GM23338 (cell line): ENCODE results near the gene SFRP5. TPM values are rescaled to one million over a fixed set of nuclear protein-coding genes. Genes with fewer than 3 reads are reported as not detected.

Source experiments
- ATAC-seq: fragments of 200-7000 bp; cut with Tn5 transposase; 3 replicates; pipeline ENCODE4 v1.9.1; 2020
- DNase-seq: peaks from one replicate; pipeline ENCODE4 v3.0.0-alpha.2; 2015; ENCODE audit warnings: low spot score
- H2AFZ ChIP-seq: fragments of 200-600 bp; sonication (generic); 2 replicates; pipeline ENCODE4 v1.8.0; 2016; ENCODE audit warnings: antibody characterized with exemption, mild to moderate bottlenecking, moderate library complexity
- H3F3A ChIP-seq: fragments of 200-600 bp; sonication (generic); replicated peaks from 2 replicates; pipeline ENCODE4 v1.8.0; 2017; ENCODE audit warnings: antibody characterized with exemption, mixed run types, low read depth
- H3K27ac ChIP-seq: fragments of 200-600 bp; sonication (generic); 2 replicates; pipeline ENCODE4 v1.6.1; 2016; ENCODE audit warnings: low read depth
- H3K27me3 ChIP-seq: fragments of 200-600 bp; sonication (generic); 2 replicates; pipeline ENCODE4 v1.8.0; 2016; ENCODE audit warnings: mild to moderate bottlenecking, mixed run types, moderate library complexity; ENCODE audit not compliant: insufficient read depth
- H3K36me3 ChIP-seq: fragments of 200-600 bp; sonication (generic); 2 replicates; pipeline ENCODE4 v1.8.0; 2016; ENCODE audit warnings: mild to moderate bottlenecking; ENCODE audit not compliant: insufficient read depth
- H3K4me1 ChIP-seq: fragments of 200-600 bp; sonication (generic); 2 replicates; pipeline ENCODE4 v1.8.0; 2016; ENCODE audit warnings: mild to moderate bottlenecking, moderate library complexity; ENCODE audit not compliant: insufficient read depth
- H3K4me2 ChIP-seq: fragments of 200-600 bp; sonication (generic); 2 replicates; pipeline ENCODE4 v1.7.1; 2017; ENCODE audit warnings: mixed run types
- H3K4me3 ChIP-seq: fragments of 200-600 bp; sonication (generic); 2 replicates; pipeline ENCODE4 v1.6.1; 2016; ENCODE audit warnings: mixed run types
- H3K79me2 ChIP-seq: fragments of 200-600 bp; sonication (generic); replicated peaks from 2 replicates; pipeline ENCODE4 v1.8.0; 2017; ENCODE audit warnings: mild to moderate bottlenecking; ENCODE audit not compliant: insufficient read depth
- H3K9me2 ChIP-seq: fragments of 200-600 bp; sonication (generic); 2 replicates; pipeline ENCODE4 v1.8.0; 2017; ENCODE audit not compliant: insufficient read depth
- H4K20me1 ChIP-seq: fragments of 200-600 bp; sonication (generic); replicated peaks from 2 replicates; pipeline ENCODE4 v1.8.0; 2017; ENCODE audit warnings: mild to moderate bottlenecking; ENCODE audit not compliant: insufficient read depth
- H3K27ac Mint-ChIP-seq: 2 replicates; pipeline ENCODE4 v1.8.0; 2020; ENCODE audit warnings: inconsistent platforms, mild to moderate bottlenecking, moderate library complexity, mixed read lengths
- H3K27me3 Mint-ChIP-seq: 3 replicates; pipeline ENCODE4 v1.8.0; 2022; ENCODE audit warnings: low read depth, mild to moderate bottlenecking, moderate library complexity, mixed read lengths, inconsistent platforms; ENCODE audit not compliant: insufficient read depth, poor library complexity
- H3K36me3 Mint-ChIP-seq: 3 replicates; pipeline ENCODE4 v1.8.0; 2021; ENCODE audit warnings: low read depth, mild to moderate bottlenecking, inconsistent platforms, moderate library complexity, mixed read lengths
- H3K4me1 Mint-ChIP-seq: 3 replicates; pipeline ENCODE4 v1.8.0; 2020; ENCODE audit warnings: mild to moderate bottlenecking, inconsistent platforms, mixed read lengths
- H3K4me3 Mint-ChIP-seq: 3 replicates; pipeline ENCODE4 v1.8.0; 2021; ENCODE audit warnings: moderate library complexity, mild to moderate bottlenecking, inconsistent platforms, mixed read lengths
- H3K9me3 Mint-ChIP-seq: 3 replicates; pipeline ENCODE4 v1.8.0; 2020; ENCODE audit warnings: moderate library complexity, mild to moderate bottlenecking, inconsistent platforms, mixed read lengths
- CTCF ChIP-seq, 2 experiments: fragments of 200-600 bp in 1 of 2; sonication (generic) in 1 of 2; conservative IDR thresholded peaks; 2 replicates each; pipeline versions ENCODE4 v1.5.1 to v1.6.1; 2016 to 2017; ENCODE audit warnings: antibody characterized with exemption in 2 of 2, low read depth in 2 of 2, mild to moderate bottlenecking in 2 of 2, moderate library complexity in 1 of 2
- EZH2 ChIP-seq: fragments of 200-600 bp; sonication (generic); IDR thresholded peaks from one replicate; pipeline ENCODE4 v1.8.0; 2017; ENCODE audit warnings: antibody characterized with exemption, mild to moderate bottlenecking, low read depth; ENCODE audit not compliant: unreplicated experiment
- EZH2phosphoT487 ChIP-seq: fragments of 200-600 bp; sonication (generic); IDR thresholded peaks from one replicate; pipeline ENCODE4 v1.8.1; 2018; ENCODE audit warnings: antibody characterized with exemption; ENCODE audit not compliant: unreplicated experiment
- JUNB ChIP-seq: IDR thresholded peaks from one replicate; pipeline ENCODE4 v1.6.1; 2016; ENCODE audit warnings: antibody characterized with exemption; ENCODE audit not compliant: unreplicated experiment
- POLR2AphosphoS5 ChIP-seq: IDR thresholded peaks from 2 replicates; pipeline ENCODE4 v1.6.1; 2016; ENCODE audit warnings: antibody characterized with exemption, low read depth
- REST ChIP-seq: IDR thresholded peaks from one replicate; pipeline ENCODE4 v1.6.1; 2018; ENCODE audit warnings: antibody characterized with exemption; ENCODE audit not compliant: unreplicated experiment
- ZNF114 ChIP-seq: fragments of 250-450 bp; sonication (Bioruptor Pico); IDR thresholded peaks from 2 replicates; pipeline ENCODE4 v1.5.0; 2020; ENCODE audit warnings: mild to moderate bottlenecking, moderate library complexity
- ZNF331 ChIP-seq: fragments of 250-450 bp; sonication (Bioruptor Pico); IDR thresholded peaks from 2 replicates; pipeline ENCODE4 v1.5.0; 2020; ENCODE audit warnings: low read depth, mild to moderate bottlenecking, moderate library complexity
- polyA plus RNA-seq: library from polyadenylated mRNA; unstranded; fragments of >200 nt; fragmentation: Nextera tagmentation; extraction: Ambion mirVana; gene quantifications from 2 replicates; pipeline ENCODE4 v1.2.1, GENCODE V29; 2016
- total RNA-seq: library from RNA; depleted of rRNA; stranded (reverse); fragments of >200 nt; shearing (Covaris generic); gene quantifications from 2 replicates; pipeline ENCODE4 v1.2.3, GENCODE V29; 2014
- TF ChIP-seq, protein P1 (sequence below): fragments of 250-450 bp; sonication (Bioruptor Pico); IDR thresholded peaks from 2 replicates; pipeline ENCODE4 v1.5.0; 2020; ENCODE audit warnings: mild to moderate bottlenecking, moderate library complexity

SFRP5 gene
- total and polyA plus RNA-seq, 2 experiments from 2014 or later = 2.4 to 3.5 TPM

GRCh38 chr10:97785231-97785630 lies 13.4 kb upstream of the SFRP5 start (continued):
- TF ChIP-seq, protein P1, sequence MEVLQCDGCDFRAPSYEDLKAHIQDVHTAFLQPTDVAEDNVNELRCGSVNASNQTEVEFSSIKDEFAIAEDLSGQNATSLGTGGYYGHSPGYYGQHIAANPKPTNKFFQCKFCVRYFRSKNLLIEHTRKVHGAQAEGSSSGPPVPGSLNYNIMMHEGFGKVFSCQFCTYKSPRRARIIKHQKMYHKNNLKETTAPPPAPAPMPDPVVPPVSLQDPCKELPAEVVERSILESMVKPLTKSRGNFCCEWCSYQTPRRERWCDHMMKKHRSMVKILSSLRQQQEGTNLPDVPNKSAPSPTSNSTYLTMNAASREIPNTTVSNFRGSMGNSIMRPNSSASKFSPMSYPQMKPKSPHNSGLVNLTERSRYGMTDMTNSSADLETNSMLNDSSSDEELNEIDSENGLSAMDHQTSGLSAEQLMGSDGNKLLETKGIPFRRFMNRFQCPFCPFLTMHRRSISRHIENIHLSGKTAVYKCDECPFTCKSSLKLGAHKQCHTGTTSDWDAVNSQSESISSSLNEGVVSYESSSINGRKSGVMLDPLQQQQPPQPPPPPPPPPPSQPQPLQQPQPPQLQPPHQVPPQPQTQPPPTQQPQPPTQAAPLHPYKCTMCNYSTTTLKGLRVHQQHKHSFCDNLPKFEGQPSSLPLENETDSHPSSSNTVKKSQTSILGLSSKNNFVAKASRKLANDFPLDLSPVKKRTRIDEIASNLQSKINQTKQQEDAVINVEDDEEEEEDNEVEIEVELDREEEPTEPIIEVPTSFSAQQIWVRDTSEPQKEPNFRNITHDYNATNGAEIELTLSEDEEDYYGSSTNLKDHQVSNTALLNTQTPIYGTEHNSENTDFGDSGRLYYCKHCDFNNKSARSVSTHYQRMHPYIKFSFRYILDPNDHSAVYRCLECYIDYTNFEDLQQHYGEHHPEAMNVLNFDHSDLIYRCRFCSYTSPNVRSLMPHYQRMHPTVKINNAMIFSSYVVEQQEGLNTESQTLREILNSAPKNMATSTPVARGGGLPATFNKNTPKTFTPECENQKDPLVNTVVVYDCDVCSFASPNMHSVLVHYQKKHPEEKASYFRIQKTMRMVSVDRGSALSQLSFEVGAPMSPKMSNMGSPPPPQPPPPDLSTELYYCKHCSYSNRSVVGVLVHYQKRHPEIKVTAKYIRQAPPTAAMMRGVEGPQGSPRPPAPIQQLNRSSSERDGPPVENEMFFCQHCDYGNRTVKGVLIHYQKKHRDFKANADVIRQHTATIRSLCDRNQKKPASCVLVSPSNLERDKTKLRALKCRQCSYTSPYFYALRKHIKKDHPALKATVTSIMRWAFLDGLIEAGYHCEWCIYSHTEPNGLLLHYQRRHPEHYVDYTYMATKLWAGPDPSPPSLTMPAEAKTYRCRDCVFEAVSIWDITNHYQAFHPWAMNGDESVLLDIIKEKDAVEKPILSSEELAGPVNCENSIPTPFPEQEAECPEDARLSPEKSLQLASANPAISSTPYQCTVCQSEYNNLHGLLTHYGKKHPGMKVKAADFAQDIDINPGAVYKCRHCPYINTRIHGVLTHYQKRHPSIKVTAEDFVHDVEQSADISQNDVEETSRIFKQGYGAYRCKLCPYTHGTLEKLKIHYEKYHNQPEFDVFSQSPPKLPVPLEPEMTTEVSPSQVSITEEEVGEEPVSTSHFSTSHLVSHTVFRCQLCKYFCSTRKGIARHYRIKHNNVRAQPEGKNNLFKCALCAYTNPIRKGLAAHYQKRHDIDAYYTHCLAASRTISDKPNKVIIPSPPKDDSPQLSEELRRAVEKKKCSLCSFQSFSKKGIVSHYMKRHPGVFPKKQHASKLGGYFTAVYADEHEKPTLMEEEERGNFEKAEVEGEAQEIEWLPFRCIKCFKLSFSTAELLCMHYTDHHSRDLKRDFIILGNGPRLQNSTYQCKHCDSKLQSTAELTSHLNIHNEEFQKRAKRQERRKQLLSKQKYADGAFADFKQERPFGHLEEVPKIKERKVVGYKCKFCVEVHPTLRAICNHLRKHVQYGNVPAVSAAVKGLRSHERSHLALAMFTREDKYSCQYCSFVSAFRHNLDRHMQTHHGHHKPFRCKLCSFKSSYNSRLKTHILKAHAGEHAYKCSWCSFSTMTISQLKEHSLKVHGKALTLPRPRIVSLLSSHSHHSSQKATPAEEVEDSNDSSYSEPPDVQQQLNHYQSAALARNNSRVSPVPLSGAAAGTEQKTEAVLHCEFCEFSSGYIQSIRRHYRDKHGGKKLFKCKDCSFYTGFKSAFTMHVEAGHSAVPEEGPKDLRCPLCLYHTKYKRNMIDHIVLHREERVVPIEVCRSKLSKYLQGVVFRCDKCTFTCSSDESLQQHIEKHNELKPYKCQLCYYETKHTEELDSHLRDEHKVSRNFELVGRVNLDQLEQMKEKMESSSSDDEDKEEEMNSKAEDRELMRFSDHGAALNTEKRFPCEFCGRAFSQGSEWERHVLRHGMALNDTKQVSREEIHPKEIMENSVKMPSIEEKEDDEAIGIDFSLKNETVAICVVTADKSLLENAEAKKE (CRISPR knock-in tag) = no peak
- no peak for TF ChIP-seq CTCF (conservative IDR thresholded peaks at IDR 0.05; ENCODE audit: low read depth in 2 of 2)
- TF ChIP-seq EZH2 = no peak
- TF ChIP-seq JUNB = no peak
- no peak for TF ChIP-seq POLR2AphosphoS5
- TF ChIP-seq ZNF114 (CRISPR knock-in tag) = no peak
- TF ChIP-seq EZH2phosphoT487 = no peak

DNA sequence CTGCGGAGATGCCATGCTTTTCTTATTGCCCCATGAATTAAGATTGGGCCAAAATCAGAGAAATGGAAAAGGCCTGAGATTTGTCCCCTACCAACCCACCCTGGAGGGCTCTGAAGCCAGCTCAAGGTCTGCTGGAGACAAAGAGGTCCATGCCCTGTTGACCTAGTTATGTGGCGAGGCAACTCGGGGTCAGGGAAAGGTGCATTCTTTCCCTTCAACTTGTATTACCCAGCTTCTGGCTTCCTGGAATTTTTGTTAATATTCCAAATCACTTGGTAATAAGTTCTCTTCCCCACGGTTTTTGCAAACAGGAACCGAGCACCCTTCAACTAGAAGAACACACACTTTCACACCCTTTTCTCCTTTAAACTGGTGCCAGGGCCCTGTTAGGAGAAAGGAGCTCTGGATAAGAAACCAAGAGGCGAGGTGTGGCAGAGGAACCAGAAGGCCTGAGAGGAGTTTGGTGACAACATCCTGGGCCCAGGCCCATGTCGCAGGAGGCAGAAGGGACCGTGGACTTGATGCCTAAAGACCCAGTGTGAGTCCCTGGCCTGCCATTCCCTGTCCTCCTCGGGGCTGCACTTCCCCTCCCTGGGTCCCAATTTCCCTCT lies 12.5 kb upstream of the SFRP5 start:
- Histone ChIP-seq H3K27ac (no peak overlapping the region), H2AFZ (no peak overlapping the region), H3K4me3 (no peak overlapping the region), H3K4me1 (peaks cover 16% of the 10 kb centered on the region), H3K4me2 (no peak overlapping the region), H3K79me2 (no peaks in the 10 kb centered on the region), H3F3A (no peaks in the 10 kb centered on the region), H4K20me1 (no peaks in the 10 kb centered on the region), H3K27me3 (no peaks in the 10 kb centered on the region), H3K9me2 (no peaks in the 10 kb centered on the region), H3K36me3 (no peaks in the 10 kb centered on the region)
- no peak overlapping the region for H3K27ac Mint-ChIP-seq
- no peak overlapping the region for H3K4me3 Mint-ChIP-seq
- peaks cover 16% of the 10 kb centered on the region for H3K27me3 Mint-ChIP-seq
- no peak for DNase-seq
- peaks cover 23% of the 10 kb centered on the region for H3K4me1 Mint-ChIP-seq
- ATAC-seq = no peak
- no peaks in the 10 kb centered on the region; the same call in 2 of the 3 replicates for H3K9me3 Mint-ChIP-seq
- H3K36me3 Mint-ChIP-seq = no peaks in the 10 kb centered on the region
- TF ChIP-seq ZNF331 (CRISPR knock-in tag) = no peak
- no peak for TF ChIP-seq EZH2phosphoT487
- TF ChIP-seq REST = no peak
